ENCODE measurements around the gene FOXP4.

Gene FOXP4

GRCh38 chr6:41546866-41547798, 951 bp downstream of the FOXP4 start:
- DNase-seq (ENCODE audit: low spot score) = no peak

- no peak for DNase-seq (ENCODE audit: low spot score)
Observed at GRCh38 chr6:41547799-41548097, 1.6 kb downstream of the FOXP4 start.

- DNase-seq (ENCODE audit: low spot score) = no peak
Observed at GRCh38 chr6:41548098-41548840, 2.1 kb downstream of the FOXP4 start.

GRCh38 chr6:41548841-41549642, 2.9 kb downstream of the FOXP4 start:
- DNase-seq (ENCODE audit: low spot score) = no peak

- no peak for DNase-seq (ENCODE audit: low spot score)
Observed at GRCh38 chr6:41549673-41550072, 3.5 kb downstream of the FOXP4 start.

- no peak for DNase-seq (ENCODE audit: low spot score)
Observed at GRCh38 chr6:41551086-41551700, 5.0 kb downstream of the FOXP4 start.

- DNase-seq (ENCODE audit: low spot score) = no peak
Observed at GRCh38 chr6:41551857-41552256, 5.7 kb downstream of the FOXP4 start.

- DNase-seq (ENCODE audit: low spot score) = no peak
Observed at GRCh38 chr6:41552723-41553122, 6.5 kb downstream of the FOXP4 start.

GRCh38 chr6:41553405-41553999, 7.3 kb downstream of the FOXP4 start:
- no peak for DNase-seq (ENCODE audit: low spot score)

GRCh38 chr6:41555326-41556300, 9.4 kb downstream of the FOXP4 start:
- DNase-seq (ENCODE audit: low spot score) = no peak

GRCh38 chr6:41557335-41557734, 11.2 kb downstream of the FOXP4 start:
- DNase-seq (ENCODE audit: low spot score) = no peak

GRCh38 chr6:41558033-41558807, 12.0 kb downstream of the FOXP4 start:
- no peak for DNase-seq (ENCODE audit: low spot score)

- no peak for DNase-seq (ENCODE audit: low spot score)
Observed at GRCh38 chr6:41559655-41560427, 13.7 kb downstream of the FOXP4 start.

GRCh38 chr6:41560431-41561192, 14.4 kb downstream of the FOXP4 start:
- DNase-seq (ENCODE audit: low spot score) = no peak

GRCh38 chr6:41561416-41561815, 15.2 kb downstream of the FOXP4 start:
- no peak for DNase-seq (ENCODE audit: low spot score)

- no peak for DNase-seq (ENCODE audit: low spot score)
Observed at GRCh38 chr6:41561931-41562911, 16.0 kb downstream of the FOXP4 start.

Data from left forelimb (tissue), 1 donor.